HFFc6 (cell line): ENCODE measurements around the gene SIRT6. TPM values are rescaled to one million over a fixed set of nuclear protein-coding genes. Genes with fewer than 3 reads are reported as not detected.
A peak's percentile ranks its signal among the peaks of the same experiment; 100 is the strongest.

Experiments
- DNase-seq: peaks from one replicate; pipeline ENCODE4 v3.0.0-alpha.2; 2018
- H3K27ac Mint-ChIP-seq: 2 replicates; pipeline ENCODE4 v1.8.0; 2020; ENCODE audit warnings: mild to moderate bottlenecking, mixed read lengths
- H3K27me3 Mint-ChIP-seq: 2 replicates; pipeline ENCODE4 v1.8.0; 2021; ENCODE audit warnings: mild to moderate bottlenecking, moderate library complexity, mixed read lengths; ENCODE audit not compliant: insufficient read depth
- H3K36me3 Mint-ChIP-seq: 2 replicates; pipeline ENCODE4 v1.8.0; 2021; ENCODE audit warnings: low read depth, mixed read lengths
- H3K4me1 Mint-ChIP-seq: 2 replicates; pipeline ENCODE4 v1.8.0; 2020; ENCODE audit warnings: low read depth, mixed read lengths
- H3K4me3 Mint-ChIP-seq: 2 replicates; pipeline ENCODE4 v1.8.0; 2020; ENCODE audit warnings: mild to moderate bottlenecking, moderate library complexity, mixed read lengths
- H3K9me3 Mint-ChIP-seq: 2 replicates; pipeline ENCODE4 v1.8.0; 2020; ENCODE audit warnings: mild to moderate bottlenecking, mixed read lengths
- CTCF ChIP-seq: fragments of 200-600 bp; sonication (generic); IDR thresholded peaks from 2 replicates; pipeline ENCODE4 v1.5.0; 2021; ENCODE audit warnings: antibody characterized with exemption, mild to moderate bottlenecking
- total RNA-seq, 6 experiments: library from RNA; stranded (reverse); fragmentation: NEBNext Ultra II Directional; extraction: Animal tissue kit (Norgen Biotek cat#: 25700); gene quantifications; 2 replicates in 1 of 6; 3 replicates in 5 of 6; pipeline ENCODE4 v1.2.3, GENCODE V29; 2021

SIRT6 gene
- total RNA-seq, 6 experiments from 2014 or later, result 23.4 to 27.5 (median 25.2) TPM

GRCh38 chr19:4189641-4190040 is 7.3 kb upstream of the SIRT6 start:
- DNase-seq, result no peak
- Mint-ChIP-seq H3K9me3 (no peaks in the 10 kb centered on the region), H3K27me3 (peaks cover 20% of the 10 kb centered on the region), H3K27ac (no peak overlapping the region), H3K4me1 (peaks cover 7% of the 10 kb centered on the region), H3K4me3 (no peak overlapping the region), H3K36me3 (no peaks in the 10 kb centered on the region)
- no peak for TF ChIP-seq CTCF

GRCh38 chr19:4187313-4188122 is 5.2 kb upstream of the SIRT6 start:
- Mint-ChIP-seq H3K9me3 (no peaks in the 10 kb centered on the region), H3K4me3 (no peak overlapping the region), H3K27me3 (peaks cover 8% of the 10 kb centered on the region), H3K36me3 (no peaks in the 10 kb centered on the region), H3K27ac (no peak overlapping the region), H3K4me1 (peaks cover 7% of the 10 kb centered on the region)
- no peak for TF ChIP-seq CTCF
- DNase-seq, result no peak

- peak; percentile 90 for TF ChIP-seq CTCF
- Mint-ChIP-seq H3K4me1 (peaks cover 8% of the 10 kb centered on the region), H3K9me3 (no peaks in the 10 kb centered on the region), H3K36me3 (no peaks in the 10 kb centered on the region), H3K27ac (no peak overlapping the region), H3K4me3 (no peak overlapping the region), H3K27me3 (peaks cover 9% of the 10 kb centered on the region)
- peak; percentile 56 for DNase-seq
These were observed 4.0 kb upstream of the SIRT6 start for GRCh38 chr19:4186087-4186993.

GRCh38 chr19:4185413-4186086 is 3.2 kb upstream of the SIRT6 start:
- Mint-ChIP-seq H3K9me3 (no peaks in the 10 kb centered on the region), H3K4me1 (peaks cover 14% of the 10 kb centered on the region), H3K36me3 (no peaks in the 10 kb centered on the region; the same call in 1 of the 2 replicates), H3K27me3 (peaks cover 8% of the 10 kb centered on the region), H3K27ac (no peak overlapping the region), H3K4me3 (no peak overlapping the region)
- no peak for DNase-seq
- TF ChIP-seq CTCF, result no peak

- no peak for DNase-seq
- Mint-ChIP-seq H3K27ac (no peak overlapping the region), H3K4me3 (peak overlapping the region; percentile 53; the same call in 1 of the 2 replicates), H3K36me3 (peaks cover under 1% of the 10 kb centered on the region; the same call in 1 of the 2 replicates), H3K9me3 (no peaks in the 10 kb centered on the region), H3K27me3 (peaks cover 8% of the 10 kb centered on the region), H3K4me1 (peaks cover 14% of the 10 kb centered on the region)
- no peak for TF ChIP-seq CTCF
These were observed 2.5 kb upstream of the SIRT6 start for GRCh38 chr19:4184718-4185352.
